GM18520 (cell line): ENCODE results near the gene WASHC4.
"Not testable (repeated sequence)": the region's sequence is repeated elsewhere in the genome, so short reads cannot be mapped to it uniquely, and the experiment has no call there.

ENCODE experiments used
- ATAC-seq: cut with Tn5 transposase; IDR thresholded peaks from one replicate; pipeline ENCODE4 v1.9.1; 2021; ENCODE audit not compliant: unreplicated experiment

The WASHC4 gene

GRCh38 chr12:105158876-105159275 lies 51.3 kb downstream of the WASHC4 start:
- ATAC-seq: no peak

GRCh38 chr12:105162174-105162573 lies 54.6 kb downstream of the WASHC4 start:
- ATAC-seq: no peak

GRCh38 chr12:105164068-105164467 lies 56.5 kb downstream of the WASHC4 start:
- ATAC-seq: no peak

- ATAC-seq: no peak
These were observed 59.2 kb downstream of the WASHC4 start for GRCh38 chr12:105166736-105167135.

- no peak for ATAC-seq
These were observed 59.8 kb downstream of the WASHC4 start for GRCh38 chr12:105167346-105167745.

- ATAC-seq: no peak
These were observed 60.5 kb downstream of the WASHC4 start for GRCh38 chr12:105168006-105168405.

- ATAC-seq: no peak
These were observed 62.6 kb downstream of the WASHC4 start for GRCh38 chr12:105170139-105170538.

GRCh38 chr12:105171691-105172436 lies 64.3 kb downstream of the WASHC4 start:
- ATAC-seq: no peak

GRCh38 chr12:105175397-105175990 lies 68.0 kb downstream of the WASHC4 start:
- no peak for ATAC-seq

- no peak for ATAC-seq
These were observed 69.7 kb downstream of the WASHC4 start for GRCh38 chr12:105177208-105177607.

GRCh38 chr12:105179114-105179513 lies 71.6 kb downstream of the WASHC4 start:
- not testable (repeated sequence) for ATAC-seq

GRCh38 chr12:105183406-105183805 lies 75.9 kb downstream of the WASHC4 start:
- ATAC-seq: not testable (repeated sequence)

- ATAC-seq: not testable (repeated sequence)
These were observed 76.4 kb downstream of the WASHC4 start for GRCh38 chr12:105183976-105184375.

- ATAC-seq: no peak
These were observed 81.8 kb downstream of the WASHC4 start for GRCh38 chr12:105189293-105189692.

- ATAC-seq: no peak
These were observed 83.0 kb downstream of the WASHC4 start for GRCh38 chr12:105190530-105190929.

- ATAC-seq: no peak
These were observed 85.2 kb downstream of the WASHC4 start for GRCh38 chr12:105192624-105193225.

- ATAC-seq: no peak
These were observed 87.4 kb downstream of the WASHC4 start for GRCh38 chr12:105194947-105195346.

GRCh38 chr12:105196090-105196489 lies 88.6 kb downstream of the WASHC4 start:
- no peak for ATAC-seq

GRCh38 chr12:105198961-105199360 lies 91.4 kb downstream of the WASHC4 start:
- ATAC-seq: no peak

- ATAC-seq: no peak
These were observed 92.9 kb downstream of the WASHC4 start for GRCh38 chr12:105200385-105200784.

GRCh38 chr12:105201299-105201698 lies 93.8 kb downstream of the WASHC4 start:
- no peak for ATAC-seq

- no peak for ATAC-seq
These were observed 94.7 kb downstream of the WASHC4 start for GRCh38 chr12:105202202-105202601.
